Cardiac muscle cell (in vitro differentiated cells and primary cell): ENCODE data around the gene MAST3. TPM values are rescaled to one million over a fixed set of nuclear protein-coding genes. Genes with fewer than 3 reads are reported as not detected.

Experiments used
- DNase-seq, 2 donors: peaks; one replicate each; pipeline versions ENCODE4 v3.0.0 to v3.0.0-alpha.2; 2010 to 2017; ENCODE audit warnings: low read depth in 1 of 2, low spot score in 1 of 2
- H3K27ac ChIP-seq: fragments of 200-600 bp; sonication (generic); 2 replicates; pipeline ENCODE4 v1.5.1; 2016
- H3K27me3 ChIP-seq: fragments of 200-600 bp; sonication (generic); 2 replicates; pipeline ENCODE4 v1.6.0; 2016; ENCODE audit warnings: control low read depth
- H3K36me3 ChIP-seq: fragments of 200-600 bp; sonication (generic); 2 replicates; pipeline ENCODE4 v1.5.1; 2016; ENCODE audit warnings: control low read depth
- H3K4me1 ChIP-seq: fragments of 200-600 bp; sonication (generic); 2 replicates; pipeline ENCODE4 v1.8.1; 2017; ENCODE audit warnings: low read depth, mild to moderate bottlenecking, mixed run types
- H3K4me3 ChIP-seq: fragments of 200-600 bp; sonication (generic); 2 replicates; pipeline ENCODE4 v1.5.1; 2016; ENCODE audit warnings: mild to moderate bottlenecking
- H3K9me3 ChIP-seq: fragments of 200-600 bp; sonication (generic); 2 replicates; pipeline ENCODE4 v1.5.1; 2017; ENCODE audit warnings: low read depth, mild to moderate bottlenecking, control low read depth
- CTCF ChIP-seq: IDR thresholded peaks from 2 replicates; pipeline ENCODE4 v1.5.1; 2012; ENCODE audit warnings: low read depth, mild to moderate bottlenecking, low read length
- polyA plus RNA-seq: library from polyadenylated mRNA; unstranded; fragments of >200 nt; fragmentation: Nextera tagmentation; extraction: Ambion mirVana; gene quantifications from 2 replicates; pipeline ENCODE4 v1.2.1, GENCODE V29; 2016
- total RNA-seq: library from RNA; depleted of rRNA; stranded (reverse); fragments of >200 nt; gene quantifications from 2 replicates; pipeline ENCODE4 v1.2.3, GENCODE V29; 2016

MAST3 gene
- total and polyA plus RNA-seq, 2 experiments from 2014 or later, result 5.5 to 8.1 TPM

GRCh38 chr19:18119717-18120105 is 22.1 kb downstream of the MAST3 start:
- no peak for TF ChIP-seq CTCF
- H3K27ac ChIP-seq, result no peak overlapping the region
- no peaks in the 10 kb centered on the region for H3K27me3 ChIP-seq
- no peaks in the 10 kb centered on the region for H3K9me3 ChIP-seq
- no peaks in the 10 kb centered on the region for H3K36me3 ChIP-seq
- H3K4me1 ChIP-seq, result no peaks in the 10 kb centered on the region
- H3K4me3 ChIP-seq, result no peak overlapping the region
- DNase-seq, result no peak

GRCh38 chr19:18120127-18120526 is 22.5 kb downstream of the MAST3 start:
- no peaks in the 10 kb centered on the region for H3K36me3 ChIP-seq
- H3K4me1 ChIP-seq, result no peaks in the 10 kb centered on the region
- no peak for TF ChIP-seq CTCF
- no peak overlapping the region for H3K4me3 ChIP-seq
- no peaks in the 10 kb centered on the region for H3K9me3 ChIP-seq
- DNase-seq, result no peak
- H3K27me3 ChIP-seq, result no peaks in the 10 kb centered on the region
- H3K27ac ChIP-seq, result no peak overlapping the region

- Histone ChIP-seq H3K9me3 (no peaks in the 10 kb centered on the region), H3K36me3 (no peaks in the 10 kb centered on the region), H3K4me1 (no peaks in the 10 kb centered on the region), H3K27ac (no peak overlapping the region), H3K27me3 (no peaks in the 10 kb centered on the region), H3K4me3 (no peak overlapping the region)
- TF ChIP-seq CTCF, result no peak
- DNase-seq, result no peak
Measured at GRCh38 chr19:18121166-18121565, 23.6 kb downstream of the MAST3 start.

- DNase-seq, result no peak
- no peak overlapping the region for H3K27ac ChIP-seq
- no peaks in the 10 kb centered on the region for H3K4me1 ChIP-seq
- H3K36me3 ChIP-seq, result no peaks in the 10 kb centered on the region
- H3K4me3 ChIP-seq, result no peak overlapping the region
- H3K9me3 ChIP-seq, result no peaks in the 10 kb centered on the region
- H3K27me3 ChIP-seq, result no peaks in the 10 kb centered on the region
- TF ChIP-seq CTCF, result no peak
Measured at GRCh38 chr19:18122424-18122823, 24.8 kb downstream of the MAST3 start.

- TF ChIP-seq CTCF, result no peak
- no peaks in the 10 kb centered on the region for H3K4me1 ChIP-seq
- no peak overlapping the region for H3K4me3 ChIP-seq
- no peak for DNase-seq
- no peaks in the 10 kb centered on the region for H3K27me3 ChIP-seq
- no peaks in the 10 kb centered on the region for H3K9me3 ChIP-seq
- H3K27ac ChIP-seq, result no peak overlapping the region
- no peaks in the 10 kb centered on the region for H3K36me3 ChIP-seq
Measured at GRCh38 chr19:18122860-18123795, 25.6 kb downstream of the MAST3 start.
